DMS153 treated with DMSO at 0.1 percent for 48 hours (cell line): ENCODE results near the gene NFATC2.

Experiments
- DNase-seq: peaks from one replicate; lab custom pipeline; 2025; ENCODE audit not compliant: unreplicated experiment; lab: John Stamatoyannopoulos, UW

NFATC2 gene

GRCh38 chr20:51437182-51437924, 105.2 kb downstream of the NFATC2 start:
- no peak for DNase-seq

- DNase-seq: no peak
Observed at GRCh38 chr20:51434580-51435247, 107.8 kb downstream of the NFATC2 start.

- DNase-seq: no peak
Observed at GRCh38 chr20:51434026-51434425, 108.5 kb downstream of the NFATC2 start.

- no peak for DNase-seq
Observed at GRCh38 chr20:51432875-51433274, 109.6 kb downstream of the NFATC2 start.

- no peak for DNase-seq
Observed at GRCh38 chr20:51432251-51432784, 110.2 kb downstream of the NFATC2 start.

- DNase-seq: no peak
Observed at GRCh38 chr20:51431321-51431720, 111.2 kb downstream of the NFATC2 start.

GRCh38 chr20:51430198-51430950, 112.1 kb downstream of the NFATC2 start:
- DNase-seq: no peak

- no peak for DNase-seq
Observed at GRCh38 chr20:51429696-51430095, 112.8 kb downstream of the NFATC2 start.

GRCh38 chr20:51429144-51429482, 113.4 kb downstream of the NFATC2 start:
- no peak for DNase-seq

GRCh38 chr20:51428401-51429143, 113.9 kb downstream of the NFATC2 start:
- no peak for DNase-seq

GRCh38 chr20:51427651-51428291, 114.7 kb downstream of the NFATC2 start:
- DNase-seq: no peak

GRCh38 chr20:51426718-51427650, 115.5 kb downstream of the NFATC2 start:
- DNase-seq: no peak

GRCh38 chr20:51425347-51426106, 117.0 kb downstream of the NFATC2 start:
- no peak for DNase-seq

- DNase-seq: no peak
Observed at GRCh38 chr20:51424270-51425117, 118.0 kb downstream of the NFATC2 start.

GRCh38 chr20:51423810-51424209, 118.7 kb downstream of the NFATC2 start:
- no peak for DNase-seq

- DNase-seq: no peak
Observed at GRCh38 chr20:51423290-51423667, 119.2 kb downstream of the NFATC2 start.

- DNase-seq: no peak
Observed at GRCh38 chr20:51422514-51423289, 119.8 kb downstream of the NFATC2 start.
